GM21737 (cell line): ENCODE measurements around the gene SIRPB2.

Experiments used
- ATAC-seq: cut with Tn5 transposase; IDR thresholded peaks from one replicate; pipeline ENCODE4 v1.9.1; 2021; ENCODE audit warnings: mild to moderate bottlenecking, moderate library complexity; ENCODE audit not compliant: unreplicated experiment

SIRPB2 gene

GRCh38 chr20:1491281-1491840, at the start of gene SIRPB2:
Gene SIRPB2, minus strand, starts transcription at chr20:1491420. Its CDS starts 61 bp downstream, at chr20:1491359.
- ATAC-seq, result no peak

GRCh38 chr20:1539816-1540419, 48.7 kb upstream of the SIRPB2 start:
- ATAC-seq, result no peak

- no peak for ATAC-seq
Observed at GRCh38 chr20:1538655-1539054, 47.4 kb upstream of the SIRPB2 start.

- ATAC-seq, result no peak
Observed at GRCh38 chr20:1537731-1538058, 46.5 kb upstream of the SIRPB2 start.

- ATAC-seq, result no peak
Observed at GRCh38 chr20:1536893-1537730, 45.9 kb upstream of the SIRPB2 start.

GRCh38 chr20:1535420-1536175, 44.4 kb upstream of the SIRPB2 start:
- peak; percentile 88 for ATAC-seq

GRCh38 chr20:1534526-1534925, 43.3 kb upstream of the SIRPB2 start:
- no peak for ATAC-seq

GRCh38 chr20:1533059-1533458, 41.8 kb upstream of the SIRPB2 start:
- ATAC-seq, result no peak

- no peak for ATAC-seq
Observed at GRCh38 chr20:1528811-1529210, 37.6 kb upstream of the SIRPB2 start.

- ATAC-seq, result no peak
Observed at GRCh38 chr20:1527923-1528322, 36.7 kb upstream of the SIRPB2 start.

GRCh38 chr20:1526896-1527295, 35.7 kb upstream of the SIRPB2 start:
- ATAC-seq, result no peak

GRCh38 chr20:1526310-1526709, 35.1 kb upstream of the SIRPB2 start:
- no peak for ATAC-seq

- no peak for ATAC-seq
Observed at GRCh38 chr20:1524004-1524403, 32.8 kb upstream of the SIRPB2 start.

- no peak for ATAC-seq
Observed at GRCh38 chr20:1517010-1517409, 25.8 kb upstream of the SIRPB2 start.

GRCh38 chr20:1513801-1514200, 22.6 kb upstream of the SIRPB2 start:
- ATAC-seq, result no peak

GRCh38 chr20:1509237-1509636, 18.0 kb upstream of the SIRPB2 start:
- no peak for ATAC-seq

- no peak for ATAC-seq
Observed at GRCh38 chr20:1508574-1508973, 17.4 kb upstream of the SIRPB2 start.

GRCh38 chr20:1507276-1507675, 16.1 kb upstream of the SIRPB2 start:
- ATAC-seq, result no peak

- ATAC-seq, result no peak
Observed at GRCh38 chr20:1505871-1506270, 14.7 kb upstream of the SIRPB2 start.

GRCh38 chr20:1505361-1505760, 14.1 kb upstream of the SIRPB2 start:
- ATAC-seq, result no peak

GRCh38 chr20:1503564-1504227, 12.5 kb upstream of the SIRPB2 start:
- peak; percentile 97 for ATAC-seq
